ENCODE results near the gene GAPVD1.

- TF ChIP-seq EZH2 (IDR thresholded peaks at IDR 0.05): no peak
- no peak for TF ChIP-seq POLR2AphosphoS5 (IDR thresholded peaks at IDR 0.05; ENCODE audit: borderline replicate concordance, low read depth, low read length)
These were observed 62.0 kb downstream of the GAPVD1 start for GRCh38 chr9:125323615-125324014.

All from SK-N-MC (cell line).